HG03354 (cell line): Measurements from ENCODE around the gene MSANTD4.
A peak's percentile ranks its signal among the peaks of the same experiment; 100 is the strongest.
"Not testable (repeated sequence)": the region's sequence is repeated elsewhere in the genome, so short reads cannot be mapped to it uniquely, and the experiment has no call there.

Experiments used
- ATAC-seq: cut with Tn5 transposase; IDR thresholded peaks from one replicate; pipeline ENCODE4 v1.9.1; 2021; ENCODE audit warnings: mild to moderate bottlenecking; ENCODE audit not compliant: unreplicated experiment, poor library complexity, severe bottlenecking

MSANTD4 gene

DNA sequence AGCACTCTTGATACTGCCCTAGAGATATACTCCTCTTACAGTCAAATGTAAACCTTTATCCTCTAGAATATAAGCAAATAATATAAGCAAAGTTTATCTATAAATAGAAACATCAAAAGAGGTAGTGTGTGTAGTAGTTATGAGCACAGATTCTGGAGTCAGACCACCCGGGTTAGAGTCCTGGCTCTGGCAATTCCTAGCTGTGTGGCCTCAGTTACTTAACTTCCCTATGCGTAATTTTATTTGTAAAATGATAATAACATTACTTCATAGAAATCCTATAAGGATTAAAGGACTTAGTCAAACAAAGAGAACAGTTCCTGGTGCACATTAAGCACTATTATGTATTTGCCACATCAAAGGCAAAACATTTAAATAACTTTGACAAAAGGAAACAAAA is 7.0 kb downstream of the MSANTD4 start:
- no peak for ATAC-seq

DNA sequence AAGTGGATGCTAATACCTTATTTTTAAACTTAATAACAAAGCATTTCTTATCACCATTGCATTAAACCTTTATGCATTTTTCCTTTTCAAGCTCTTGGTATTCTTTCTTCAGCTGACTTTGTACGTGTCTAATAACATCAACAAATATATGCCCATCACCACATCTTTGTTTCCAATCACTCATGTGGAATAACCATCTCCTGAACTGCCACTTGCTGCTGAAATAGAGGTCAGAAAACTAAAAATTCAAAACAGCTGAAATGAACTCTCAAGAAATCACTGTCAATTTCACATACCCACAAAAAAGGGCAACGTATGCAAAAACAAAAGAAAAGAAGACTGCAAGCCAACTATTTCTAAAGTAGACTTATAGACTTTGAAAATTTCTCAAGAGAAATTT is 7.4 kb downstream of the MSANTD4 start:
- no peak for ATAC-seq

DNA sequence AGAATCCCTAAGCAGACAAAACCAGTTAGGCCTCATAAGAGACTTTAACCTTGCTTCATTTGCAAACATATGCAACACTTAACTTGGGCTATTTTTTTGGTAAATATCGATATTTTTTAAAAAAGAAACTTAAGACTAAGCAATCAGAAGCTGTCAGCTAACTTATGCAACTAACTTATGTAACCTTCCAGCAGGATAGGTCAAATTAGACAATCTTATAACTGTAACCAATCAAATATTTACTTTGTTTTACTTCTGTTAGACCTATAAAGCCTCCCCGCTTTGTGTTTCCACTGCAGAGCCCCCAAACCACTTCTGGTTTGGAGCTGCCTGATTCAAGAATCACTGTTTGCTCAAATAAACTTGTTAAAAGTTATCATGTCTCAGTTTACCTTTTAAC is 8.0 kb downstream of the MSANTD4 start:
- no peak for ATAC-seq

DNA sequence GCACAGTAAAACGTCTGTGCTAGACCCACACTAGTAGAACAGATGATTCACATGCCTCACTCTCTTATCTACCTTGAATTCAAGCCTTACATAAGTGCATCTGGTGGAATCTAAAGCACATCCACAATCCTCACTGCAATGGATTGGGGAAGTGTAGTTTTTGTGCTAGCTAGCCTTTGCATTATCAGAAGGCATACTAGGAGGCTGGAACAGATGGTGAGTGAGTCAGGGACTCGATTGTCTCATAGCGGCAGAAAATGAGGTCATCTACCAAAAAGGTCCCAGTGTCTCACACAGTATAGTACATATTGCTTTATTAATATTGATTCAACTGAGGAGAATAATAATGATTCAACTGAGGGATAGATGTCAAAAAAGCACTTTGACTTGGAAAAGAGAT is 9.3 kb downstream of the MSANTD4 start:
- ATAC-seq = no peak

DNA sequence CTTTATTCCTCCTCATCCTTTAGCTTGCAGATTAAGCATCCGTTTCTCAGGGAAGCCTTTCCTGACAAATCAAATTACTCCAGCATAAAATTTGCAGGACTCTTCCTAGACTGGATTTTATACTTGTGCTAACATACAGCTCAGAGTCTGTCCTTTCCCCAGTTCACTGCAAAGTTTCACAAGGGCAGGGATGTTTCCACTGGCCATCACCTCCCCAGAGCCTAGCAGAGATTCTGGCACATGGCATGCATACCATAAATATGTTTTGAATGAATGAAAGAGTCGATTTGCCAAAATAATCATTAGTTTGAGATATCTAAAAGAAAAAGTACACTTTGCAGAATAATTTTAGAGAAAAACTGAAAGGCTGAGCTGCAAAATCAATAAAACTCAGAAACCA is 10.6 kb downstream of the MSANTD4 start:
- no peak for ATAC-seq

DNA sequence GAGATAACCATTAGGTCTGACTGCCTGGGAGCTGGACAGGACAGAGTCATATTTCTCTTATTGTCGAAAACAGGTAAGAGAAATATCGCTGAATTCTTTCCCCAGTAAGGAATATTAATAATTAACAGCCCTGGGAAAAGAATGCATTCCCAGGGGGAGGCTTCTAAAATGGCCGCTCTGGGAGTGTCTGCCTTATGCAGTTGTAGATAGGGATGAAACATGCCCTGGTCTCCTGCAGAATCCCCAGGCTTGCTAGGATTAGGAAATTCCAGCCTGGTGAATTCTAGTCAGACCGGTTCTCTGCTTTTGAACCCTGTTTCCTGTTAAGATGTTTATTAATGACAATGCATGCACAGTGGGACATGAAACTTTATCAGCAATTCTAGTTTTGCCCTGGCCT is 18.9 kb downstream of the MSANTD4 start:
- not testable (repeated sequence) for ATAC-seq

DNA sequence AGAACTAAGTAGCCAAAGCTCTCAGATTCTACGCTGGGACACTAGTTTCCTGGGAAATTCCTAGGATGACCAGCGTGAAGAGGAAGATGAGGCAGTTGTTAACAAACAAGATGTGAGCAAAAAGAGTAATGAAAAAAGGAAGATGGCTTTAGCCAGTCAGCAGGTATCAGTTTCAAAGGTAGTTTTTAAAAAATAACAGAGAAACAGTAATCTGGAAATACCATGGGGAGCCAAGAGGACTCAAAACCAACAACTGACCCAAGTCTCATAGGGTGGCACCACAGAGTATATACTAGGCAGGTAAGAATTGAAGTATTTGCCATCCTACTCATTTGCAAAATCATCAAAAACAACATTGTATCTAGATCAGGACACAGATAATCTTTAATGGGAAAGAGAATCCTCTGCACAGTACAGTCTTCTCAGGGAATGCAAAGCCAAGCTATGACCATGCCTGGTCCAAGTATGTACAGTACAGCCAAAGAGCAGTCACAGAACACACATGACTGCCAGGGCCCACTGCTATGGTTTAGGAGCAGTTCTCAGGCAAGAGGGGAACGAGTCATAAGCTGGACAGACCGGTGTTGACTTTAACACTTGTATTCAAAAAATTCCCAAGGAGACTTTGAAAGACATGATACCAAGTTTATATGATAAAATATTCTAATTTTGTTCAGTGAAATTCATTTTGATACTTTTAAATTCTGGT is 20.6 kb downstream of the MSANTD4 start:
- no peak for ATAC-seq

DNA sequence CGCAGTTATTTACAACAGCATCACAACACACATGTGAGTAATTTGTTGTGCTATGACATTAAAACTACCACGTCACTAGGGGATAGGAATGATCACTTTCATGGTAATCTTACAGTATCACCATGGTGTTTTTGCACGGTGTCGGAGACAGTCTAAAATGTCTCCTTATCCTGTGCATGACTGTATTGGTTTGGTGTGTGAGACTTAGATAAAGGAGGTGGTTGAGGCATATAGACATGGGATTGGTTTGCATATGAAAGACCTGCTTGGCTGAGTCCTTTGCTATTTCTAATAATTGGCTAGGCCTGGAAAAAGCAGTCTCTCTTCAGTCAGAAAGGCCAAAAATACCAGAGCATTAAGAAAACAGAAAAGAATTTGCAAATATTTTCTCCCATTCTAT is 30.2 kb downstream of the MSANTD4 start:
- no peak for ATAC-seq

DNA sequence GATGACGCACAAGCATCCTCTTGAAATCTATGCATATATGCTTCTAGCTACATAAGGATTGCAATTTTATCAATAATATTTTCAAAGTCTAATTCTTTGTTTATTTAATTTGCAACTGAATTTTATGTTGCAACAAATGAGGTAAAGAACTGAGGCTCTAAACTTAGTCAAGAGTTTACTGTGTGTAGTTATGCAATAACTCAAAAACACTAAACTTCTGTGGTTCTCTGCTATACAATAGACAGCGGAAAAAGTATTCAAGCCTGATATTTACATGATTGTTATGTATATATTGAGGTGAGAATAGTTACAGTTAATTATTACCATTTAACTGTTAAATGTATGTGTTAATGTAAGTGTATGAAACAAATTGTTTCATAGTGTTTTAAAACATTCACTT is 32.9 kb downstream of the MSANTD4 start:
- ATAC-seq = no peak

DNA sequence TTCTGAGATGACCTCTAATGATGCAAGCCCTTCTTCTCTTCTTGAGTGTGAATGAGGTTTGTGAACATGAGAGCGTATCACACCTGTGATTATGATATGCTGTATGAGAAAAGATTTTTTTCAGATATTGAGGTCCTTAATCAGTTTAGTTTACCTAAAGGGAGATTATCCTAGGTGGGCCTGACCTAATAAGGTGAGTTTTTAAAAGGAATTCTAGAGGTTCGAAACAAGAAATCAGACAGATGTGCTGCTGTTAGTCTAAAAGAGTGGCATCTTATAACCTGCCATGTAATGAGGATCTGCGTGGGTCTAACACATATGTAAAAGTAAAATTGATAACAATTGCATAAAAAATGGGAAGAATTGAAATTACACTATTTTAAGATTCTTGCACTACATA is 33.8 kb downstream of the MSANTD4 start:
- no peak for ATAC-seq

DNA sequence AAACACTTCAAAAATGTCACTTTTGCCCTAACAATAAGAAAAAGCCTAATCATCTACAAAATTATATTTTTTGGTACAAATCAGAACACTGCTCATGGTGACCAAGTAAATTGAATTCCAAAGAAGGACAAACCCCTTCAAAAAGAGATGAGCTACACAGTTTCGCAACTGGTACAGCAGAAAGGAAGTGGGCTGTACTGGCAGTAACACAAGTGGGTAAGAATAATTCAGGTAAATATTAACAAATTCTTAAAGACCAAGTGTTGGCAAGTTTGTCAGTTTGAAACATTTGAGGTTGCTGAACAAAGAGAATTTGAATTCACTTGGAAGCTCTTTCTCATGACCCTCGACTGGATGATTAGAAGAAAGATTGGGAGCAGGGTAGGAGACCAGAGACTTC is 35.5 kb downstream of the MSANTD4 start:
- ATAC-seq = peak; percentile 84

DNA sequence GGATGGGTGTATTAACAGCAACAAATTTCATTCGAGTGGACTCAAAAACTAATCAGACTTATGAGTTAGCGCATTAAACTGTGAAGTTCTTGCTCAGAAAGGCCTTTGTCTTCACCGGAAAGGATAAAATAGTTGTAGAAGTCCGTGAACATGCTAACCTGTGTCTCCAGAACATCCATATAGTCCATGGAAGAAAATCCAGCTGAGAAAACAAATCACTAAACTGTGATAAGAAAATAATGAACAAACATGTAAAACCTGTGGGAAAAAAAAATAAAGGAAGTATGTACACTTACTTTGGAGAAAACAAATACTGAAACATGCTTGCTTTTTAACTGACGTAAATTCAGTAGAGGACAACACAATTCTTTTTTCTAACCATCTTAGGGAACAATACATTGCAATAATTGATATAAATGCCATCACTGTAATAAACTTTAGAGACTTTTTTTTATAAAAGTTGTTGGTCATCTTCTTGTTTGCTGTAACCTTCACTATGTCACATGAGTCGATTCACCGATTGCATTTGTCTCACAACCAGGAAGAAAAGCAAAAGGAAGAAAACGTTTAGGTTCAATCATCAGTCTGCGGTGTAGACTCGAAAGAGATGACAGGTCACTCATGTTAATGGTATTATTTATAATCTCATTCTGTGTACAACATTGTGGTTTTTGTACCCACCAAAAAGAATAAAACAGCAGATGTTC is 41.9 kb downstream of the MSANTD4 start:
- ATAC-seq = no peak

DNA sequence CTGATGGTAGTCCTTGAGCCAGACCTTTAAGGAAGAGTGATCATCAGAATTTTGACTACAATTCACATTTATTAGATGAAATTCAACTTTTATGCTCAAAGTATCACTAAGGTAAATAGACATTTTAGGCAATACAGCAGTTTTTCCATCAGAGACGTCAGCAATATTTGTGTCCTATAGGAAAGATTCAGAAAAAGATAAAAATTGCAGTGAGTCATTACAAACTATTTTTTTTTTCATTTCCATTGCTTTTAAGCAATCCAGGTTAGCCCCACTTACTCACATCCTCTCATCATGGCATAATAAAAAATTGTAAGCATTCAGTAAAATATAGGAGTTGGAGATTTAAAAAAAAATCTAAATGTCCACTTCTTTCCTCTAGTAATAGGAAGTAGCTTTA is 46.9 kb downstream of the MSANTD4 start:
- no peak for ATAC-seq

DNA sequence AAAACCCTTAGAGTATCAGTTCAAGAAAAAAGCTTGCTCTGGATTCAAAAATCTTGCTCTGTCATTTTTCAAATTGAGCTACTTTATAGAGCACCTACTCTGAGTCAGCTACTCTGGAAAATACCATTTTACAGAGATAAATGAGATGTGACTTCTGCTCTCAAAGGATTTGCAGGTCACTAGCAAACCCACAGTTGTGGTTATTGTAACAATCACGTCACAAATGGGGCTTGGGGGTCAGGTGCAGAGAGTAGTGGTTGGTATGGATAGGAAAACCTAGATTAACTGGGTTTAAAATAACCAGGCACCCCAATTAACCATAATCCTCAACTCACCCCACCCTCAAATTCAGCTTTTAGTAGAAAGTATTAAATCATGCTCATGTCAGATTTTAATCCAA is 52.3 kb downstream of the MSANTD4 start:
- ATAC-seq = no peak

DNA sequence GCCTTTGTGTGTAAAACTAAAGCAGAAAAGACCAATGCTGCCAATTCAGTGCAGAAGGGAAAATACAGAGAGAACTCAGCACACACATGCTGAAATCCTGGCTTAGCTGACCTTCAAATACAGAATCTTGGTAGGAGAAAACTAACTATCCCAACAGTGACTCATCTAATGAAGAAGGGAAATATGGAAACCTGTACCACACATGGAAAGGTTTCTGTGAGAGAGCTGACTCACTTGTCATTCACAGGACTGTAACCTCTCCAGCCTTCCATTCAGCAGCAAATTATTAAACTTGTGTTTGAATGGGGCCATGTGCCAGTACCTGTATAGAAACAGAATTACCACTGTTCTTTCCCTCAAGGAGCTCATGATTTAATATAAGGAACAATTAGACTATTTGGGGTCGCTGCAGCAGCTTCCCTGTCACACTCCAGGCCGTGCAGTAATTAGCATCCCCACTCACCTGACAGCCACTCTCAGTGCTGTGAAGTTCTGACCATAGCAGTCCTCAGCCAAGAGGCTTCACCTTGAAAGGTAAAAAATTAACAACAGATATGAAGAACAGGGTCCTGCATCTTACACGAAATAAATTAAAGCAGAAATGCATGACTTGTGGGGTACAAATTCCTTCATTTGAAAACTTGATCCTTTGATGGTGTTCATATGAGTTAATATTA is 53.9 kb downstream of the MSANTD4 start:
- no peak for ATAC-seq

DNA sequence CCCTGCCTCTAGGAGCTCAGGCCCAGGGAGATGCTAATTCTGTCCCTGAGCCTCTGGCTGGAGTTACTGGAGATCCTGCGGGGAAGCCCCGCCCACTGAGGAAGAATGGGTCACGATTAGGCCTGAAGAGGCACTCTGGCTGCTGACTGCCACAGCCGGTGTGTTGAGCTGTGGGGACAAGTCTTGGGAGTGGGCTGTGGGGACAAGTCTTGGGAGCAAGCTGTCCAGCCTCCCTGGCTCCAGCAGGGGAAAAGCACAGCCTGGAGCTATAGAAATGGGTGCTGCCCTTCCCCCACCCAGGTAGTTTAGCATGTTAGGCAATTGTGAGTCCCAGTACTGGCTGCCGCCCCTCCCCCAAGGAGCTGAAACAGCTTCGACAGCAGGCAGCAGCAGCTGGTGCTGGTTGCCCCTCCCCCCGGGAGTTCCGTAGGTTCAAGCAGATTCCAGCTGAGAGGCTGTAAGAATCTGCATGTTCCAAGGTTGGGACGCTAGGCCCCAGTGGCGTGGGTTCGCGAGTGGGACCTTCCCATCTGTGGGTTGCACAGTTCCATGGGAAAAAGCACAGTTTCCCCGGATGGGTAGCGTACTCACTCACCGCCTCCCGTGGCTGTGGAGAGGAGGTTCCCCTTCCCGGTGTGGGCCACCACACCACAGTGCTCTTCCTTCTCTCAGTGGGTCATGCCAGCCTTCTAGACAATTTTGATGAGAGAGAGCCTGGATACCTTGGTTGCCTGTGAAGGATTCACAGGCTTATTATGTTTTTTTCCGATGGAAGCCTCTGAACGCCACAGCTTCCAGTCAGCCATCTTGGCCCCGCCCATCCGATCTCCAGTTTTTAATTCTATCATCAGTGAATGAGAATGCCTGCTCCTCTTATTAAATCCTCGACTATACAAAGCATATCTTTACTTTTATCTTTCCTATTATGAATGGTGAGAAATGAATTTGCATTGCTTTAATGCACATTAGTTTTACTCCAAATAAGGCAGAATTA is 61.5 kb downstream of the MSANTD4 start:
- ATAC-seq = no peak
